GM15510 (cell line): Measurements from ENCODE around the gene RICTOR.

Experiments
- POLR2A ChIP-seq: IDR thresholded peaks from 3 replicates; pipeline ENCODE4 v1.6.1; 2011; ENCODE audit warnings: borderline replicate concordance; ENCODE audit not compliant: insufficient read length; ENCODE audit errors: extremely low read depth

Gene RICTOR

DNA sequence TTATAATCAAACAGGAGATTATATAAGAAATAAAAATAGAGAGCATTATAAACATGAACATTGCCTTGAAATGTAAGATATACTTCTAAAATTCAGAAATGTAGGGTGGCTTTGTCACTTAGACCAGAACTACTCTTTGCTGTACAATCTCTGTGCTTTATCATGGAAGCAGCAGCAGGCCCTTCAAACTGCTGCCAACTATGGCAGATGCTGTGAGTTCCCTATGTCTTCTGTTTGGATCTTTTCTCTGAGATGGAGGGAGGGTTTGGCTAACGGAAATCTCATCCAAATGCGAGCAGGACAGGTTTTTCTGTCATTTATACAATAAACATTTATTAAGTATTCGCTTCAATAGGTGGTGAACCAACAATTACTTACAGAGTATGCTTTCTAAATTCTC is 34.8 kb upstream of the RICTOR start:
- TF ChIP-seq POLR2A: no peak

DNA sequence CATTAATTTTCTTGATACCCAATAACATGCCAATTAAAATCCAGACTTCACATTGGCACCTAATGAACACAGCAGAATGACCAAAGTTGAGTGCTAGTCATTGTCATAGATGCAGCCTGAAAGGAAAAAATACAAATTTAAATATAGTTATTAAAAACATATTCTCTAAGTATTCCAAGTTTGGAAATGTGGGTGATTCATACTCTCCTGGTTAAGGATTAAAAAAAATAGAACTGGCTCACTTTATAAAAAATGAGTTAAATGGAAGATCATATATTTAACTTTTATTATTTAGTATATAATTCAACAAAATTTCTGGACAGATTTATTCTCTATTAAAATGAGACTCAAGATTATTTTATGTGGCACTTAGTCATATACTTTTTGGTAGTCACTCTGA is 33.2 kb upstream of the RICTOR start:
- no peak for TF ChIP-seq POLR2A

DNA sequence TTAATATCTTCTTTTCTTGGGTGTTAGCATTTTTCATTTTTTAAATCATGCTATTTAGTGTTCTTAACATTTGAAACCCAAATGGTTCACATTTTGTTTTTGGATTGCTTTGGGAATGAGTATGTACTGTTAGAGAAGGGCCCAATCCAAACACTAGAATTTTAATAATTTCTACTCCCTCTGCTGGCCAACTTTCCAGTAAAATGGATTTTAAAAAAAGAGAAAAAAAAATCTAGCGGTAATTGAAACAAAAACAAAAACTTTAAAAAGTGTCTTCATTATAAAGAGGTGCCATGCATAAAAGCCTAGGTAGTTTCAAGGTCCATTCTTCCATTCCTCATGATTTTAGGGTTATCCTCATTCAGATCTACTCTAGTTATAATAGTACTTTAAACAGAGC is 32.1 kb upstream of the RICTOR start:
- TF ChIP-seq POLR2A: no peak

DNA sequence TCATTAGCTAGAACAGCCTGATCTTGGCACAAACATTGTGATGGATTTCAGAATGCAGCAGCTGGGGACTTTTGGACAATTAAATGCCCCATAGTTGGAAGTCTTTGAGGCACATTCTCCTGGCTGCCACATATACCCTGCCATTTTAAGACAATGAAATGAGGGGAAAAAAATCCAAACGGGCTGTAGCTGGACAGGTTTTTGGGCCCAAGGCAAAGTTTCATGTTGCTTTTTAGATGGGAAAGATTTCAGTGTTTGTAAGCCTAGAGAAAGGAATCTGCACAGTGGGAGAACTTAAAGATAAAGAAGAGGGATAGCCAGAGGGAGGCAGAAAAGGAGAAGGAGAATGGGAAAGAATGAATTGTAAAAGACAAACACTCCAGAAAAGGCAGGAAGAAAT is 30.0 kb upstream of the RICTOR start:
- no peak for TF ChIP-seq POLR2A

DNA sequence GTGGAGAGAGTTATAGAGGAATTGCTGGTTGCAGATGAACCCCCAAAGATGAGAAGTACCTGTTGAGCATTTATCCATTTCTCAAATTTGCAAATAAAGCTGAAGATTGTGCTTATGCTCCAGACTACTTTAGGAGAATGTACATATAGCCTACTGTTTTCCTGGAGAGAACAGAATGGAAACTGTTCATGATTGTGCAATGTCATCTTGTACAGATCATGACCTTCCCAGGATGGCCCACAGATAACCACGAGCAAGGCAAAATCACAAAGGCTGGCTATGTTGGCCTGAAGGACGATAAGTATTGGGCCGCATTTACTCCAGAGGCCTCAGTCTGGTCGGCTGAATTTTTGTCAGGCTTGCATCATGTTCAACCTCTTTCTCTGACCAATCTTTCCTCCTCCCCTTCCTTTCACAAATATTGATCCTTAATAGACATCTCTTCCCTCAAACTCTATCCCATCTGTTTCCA is 28.5 kb upstream of the RICTOR start:
- TF ChIP-seq POLR2A: no peak

DNA sequence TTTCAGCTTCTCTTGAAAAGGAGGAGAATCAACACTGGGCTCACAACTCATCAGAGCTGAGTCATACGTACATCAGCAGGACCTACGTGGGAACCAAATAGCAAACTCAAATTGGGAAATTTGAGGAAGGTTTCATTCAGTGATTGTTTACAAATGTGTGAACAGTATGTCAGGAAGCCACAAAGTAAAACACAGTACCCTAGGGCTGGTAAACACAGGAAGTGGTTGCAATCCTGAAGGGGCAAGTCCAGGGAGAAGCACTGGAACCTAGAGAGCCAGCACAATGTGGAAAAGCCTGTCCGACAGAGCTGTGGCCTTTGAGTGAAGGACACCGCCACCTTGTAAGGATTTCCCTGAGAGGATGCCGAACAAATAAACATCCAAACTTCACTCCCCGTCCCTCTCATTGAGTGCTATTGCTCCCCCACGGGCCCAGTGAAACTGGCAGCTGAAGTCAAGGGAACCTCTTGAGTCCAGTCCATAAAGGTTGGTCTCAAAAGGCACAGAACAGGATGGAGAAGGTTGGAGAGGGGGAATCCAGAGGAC is 26.7 kb upstream of the RICTOR start:
- no peak for TF ChIP-seq POLR2A

DNA sequence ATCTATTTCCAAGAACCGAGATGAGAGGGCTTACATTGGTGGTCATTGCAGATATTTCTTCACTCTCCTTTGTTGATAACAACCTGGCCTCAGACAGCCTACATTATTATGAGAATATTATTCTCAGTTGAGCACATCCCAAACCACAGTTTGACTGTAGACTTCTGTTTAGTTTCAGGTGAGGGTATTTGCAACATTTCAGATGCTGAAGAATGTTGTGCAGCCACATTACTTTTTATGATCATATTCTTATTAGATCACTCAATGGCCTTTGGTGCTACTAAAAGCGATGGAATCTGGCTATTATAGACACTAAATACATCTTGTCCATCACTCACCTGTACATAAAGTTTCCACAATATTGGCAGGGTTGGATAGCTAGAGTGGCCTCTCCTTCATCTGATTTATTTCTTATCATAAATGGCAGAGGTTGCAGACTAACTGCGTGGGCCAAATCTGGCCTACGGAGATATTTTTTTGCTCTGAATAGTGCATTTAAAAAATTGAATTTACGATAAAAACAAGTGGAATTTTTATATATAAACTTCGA is 26.2 kb upstream of the RICTOR start:
- TF ChIP-seq POLR2A: no peak

DNA sequence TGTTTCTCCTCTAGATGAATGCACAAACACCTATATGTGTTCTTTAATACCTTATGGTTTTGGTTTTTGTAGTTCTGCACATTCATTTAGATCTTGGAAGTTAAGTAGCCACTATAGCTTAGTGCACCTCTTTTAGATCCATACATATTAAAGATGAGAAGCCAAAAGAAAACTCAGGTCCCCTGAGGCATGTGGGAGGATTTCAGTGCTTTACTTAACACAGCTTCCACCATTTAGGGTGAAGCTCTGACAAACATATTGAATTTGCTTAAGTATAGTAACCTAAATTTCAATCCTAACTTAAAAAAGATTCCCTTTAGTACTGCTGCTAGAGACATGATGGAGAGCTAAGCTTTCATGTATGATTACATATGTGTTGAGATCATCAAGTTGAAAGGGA is 25.6 kb upstream of the RICTOR start:
- no peak for TF ChIP-seq POLR2A

DNA sequence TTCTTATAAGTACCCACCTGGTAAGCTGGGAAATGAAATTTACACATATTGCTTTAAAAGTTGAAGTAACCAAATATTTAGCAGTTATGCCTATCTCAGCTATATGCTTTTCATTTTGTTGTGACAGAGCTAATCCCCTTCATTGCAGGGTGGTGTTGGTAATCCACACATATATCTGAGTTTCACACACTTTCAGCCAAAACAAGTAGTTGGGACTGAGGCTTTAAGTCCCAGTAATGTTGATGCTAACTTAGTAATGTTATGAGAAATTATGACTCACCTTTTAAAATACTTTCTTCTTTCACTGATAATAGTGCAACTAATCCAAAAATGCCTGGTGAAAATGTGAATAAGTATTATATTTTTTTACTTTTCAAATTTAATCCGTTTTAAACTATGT is 19.2 kb upstream of the RICTOR start:
- TF ChIP-seq POLR2A: no peak

DNA sequence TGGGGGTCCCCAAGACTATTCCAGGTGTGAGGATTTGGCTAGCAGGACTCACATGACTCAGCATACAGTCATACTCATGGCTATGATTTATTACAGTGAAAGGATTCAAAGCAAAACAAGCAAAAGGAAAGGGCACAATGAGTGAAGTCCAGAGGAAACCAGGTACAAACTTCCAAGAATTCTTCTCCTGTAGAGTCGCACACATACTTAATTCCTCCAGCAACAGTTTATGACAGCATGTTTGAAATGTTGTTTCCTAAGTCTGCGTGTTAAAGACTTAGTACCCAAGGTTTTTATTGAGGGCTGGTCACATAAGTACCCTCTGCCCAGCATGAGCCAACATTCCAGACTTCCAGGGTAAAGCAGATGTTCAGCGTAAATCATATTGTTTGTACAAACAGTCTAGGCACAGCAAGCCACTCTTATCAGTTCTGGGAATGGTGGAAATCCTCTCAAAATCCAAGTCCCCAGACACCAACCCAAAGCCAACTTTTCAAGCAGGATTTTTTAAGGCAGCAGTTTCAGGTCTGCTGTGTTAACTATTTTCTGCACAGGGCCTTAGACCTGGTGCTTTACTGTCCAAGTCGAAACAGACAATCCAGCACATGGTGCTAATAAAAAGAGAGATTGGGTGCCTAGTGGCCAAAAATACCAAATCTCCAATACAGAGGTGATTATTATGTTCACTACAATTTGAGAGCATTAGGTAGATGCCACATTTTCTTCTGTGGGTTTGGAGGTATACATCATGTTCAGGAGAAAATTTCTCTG is 18.6 kb upstream of the RICTOR start:
- no peak for TF ChIP-seq POLR2A

DNA sequence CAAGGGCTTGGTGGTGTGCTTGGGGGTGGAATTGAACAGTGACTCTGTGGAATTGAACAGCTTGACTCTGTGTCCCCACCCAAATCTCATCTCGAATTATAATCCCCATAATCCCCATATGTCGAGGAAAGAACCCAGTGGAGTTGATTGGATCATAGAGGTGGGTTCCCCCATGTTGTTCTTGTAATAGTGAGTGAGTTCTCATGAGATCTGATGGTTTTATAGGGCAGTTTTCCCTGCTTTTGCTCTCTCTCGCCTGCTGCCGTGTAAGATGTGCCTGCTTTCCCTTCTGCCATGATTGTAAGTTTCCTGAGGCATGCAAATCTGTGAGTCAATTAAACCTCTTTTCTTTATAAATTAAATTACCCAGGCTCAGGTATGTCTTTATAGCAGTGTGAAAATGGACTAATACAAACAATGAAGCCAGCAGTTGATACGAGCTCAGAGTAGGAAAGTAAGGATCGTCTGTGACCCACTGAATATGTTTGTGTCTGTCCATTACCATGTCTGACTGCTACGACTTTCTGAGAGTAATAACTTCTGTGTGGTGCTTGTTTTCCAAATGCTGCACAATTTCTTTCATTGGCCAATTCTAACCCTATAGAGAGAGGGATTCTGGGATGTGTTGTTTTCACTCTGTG is 17.9 kb upstream of the RICTOR start:
- no peak for TF ChIP-seq POLR2A

DNA sequence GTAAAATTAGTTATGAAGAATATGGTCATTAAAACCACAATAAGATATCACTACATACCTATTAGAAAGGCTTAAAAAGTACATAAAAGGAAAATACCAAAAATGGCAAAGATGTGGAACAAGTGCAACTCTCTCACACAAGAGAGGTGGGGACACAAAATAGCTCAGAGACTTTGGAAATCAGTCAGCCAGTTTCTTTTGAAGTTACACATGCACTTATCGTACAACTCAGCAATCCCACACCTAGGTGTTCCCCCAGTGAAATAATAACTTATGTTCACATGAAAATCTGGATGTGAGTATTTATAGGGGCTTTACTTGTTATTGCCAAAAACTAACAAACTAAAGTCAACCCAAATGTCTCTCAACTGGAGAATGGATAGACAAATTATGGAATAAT is 9.8 kb upstream of the RICTOR start:
- TF ChIP-seq POLR2A: no peak

DNA sequence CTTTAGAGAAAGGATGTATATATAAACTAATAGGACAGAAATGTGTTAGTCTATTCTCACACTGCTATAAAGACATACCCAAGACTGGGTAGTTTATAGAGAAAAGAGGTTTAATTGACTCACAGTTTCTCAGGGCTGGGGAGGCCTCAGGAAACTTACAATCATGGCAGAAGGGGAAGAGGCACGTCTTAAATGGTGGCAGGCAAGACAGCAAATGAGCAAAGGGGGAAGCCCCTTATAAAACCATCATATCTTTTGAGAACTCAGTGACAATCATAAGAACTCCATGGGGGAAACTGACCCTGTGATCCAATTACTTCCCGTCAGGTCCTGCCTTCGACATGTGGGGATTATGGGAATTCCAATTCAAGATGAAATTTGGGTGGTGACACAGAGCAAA is 8.8 kb upstream of the RICTOR start:
- TF ChIP-seq POLR2A: no peak

DNA sequence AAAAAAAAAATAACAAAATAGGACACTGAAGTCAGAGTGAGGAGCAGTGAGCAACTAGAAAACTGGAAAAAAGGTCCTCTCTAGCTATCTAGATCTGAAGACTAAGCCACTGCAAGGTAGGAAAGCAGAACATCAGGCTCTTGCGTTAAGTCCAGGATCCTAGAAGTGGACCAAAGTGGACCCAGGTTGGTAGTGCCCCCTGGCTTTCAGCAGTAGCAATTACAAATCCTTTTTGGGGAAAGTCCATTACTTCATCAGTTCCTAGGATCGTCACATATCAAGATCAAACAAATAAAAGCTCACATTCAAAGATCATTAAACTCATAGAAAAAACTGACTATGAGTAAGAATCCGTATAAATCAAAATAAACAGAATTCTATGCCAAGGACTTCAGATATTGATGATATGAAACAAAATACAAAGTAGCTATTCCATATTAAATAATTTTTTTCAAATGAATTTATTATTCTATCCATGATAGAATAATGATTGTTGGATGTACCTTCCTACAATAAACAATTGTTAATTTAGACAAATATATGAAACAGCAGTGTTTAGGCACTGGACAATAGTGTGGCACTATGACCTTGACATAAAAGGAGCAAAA is 6.5 kb upstream of the RICTOR start:
- TF ChIP-seq POLR2A: no peak

DNA sequence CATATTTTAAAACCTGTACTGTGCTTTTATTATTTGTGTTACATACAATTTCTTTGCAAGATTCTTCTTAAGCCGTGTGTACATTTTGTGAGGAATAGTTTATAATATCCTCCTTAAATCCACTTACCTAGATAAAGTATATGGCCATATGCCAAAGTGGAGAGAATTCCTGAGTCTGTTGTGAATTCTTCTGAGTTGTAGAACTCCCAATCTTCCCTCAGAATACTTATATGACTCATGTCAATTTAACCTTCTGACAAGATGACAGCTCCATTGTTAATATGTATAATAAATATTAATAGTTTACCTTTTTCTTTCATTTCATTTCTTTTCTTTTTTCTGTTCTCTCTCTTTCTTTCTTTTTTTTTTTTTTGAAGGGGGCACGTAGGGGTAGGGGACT is 6.0 kb upstream of the RICTOR start:
- TF ChIP-seq POLR2A: no peak
